Astrocyte (in vitro differentiated cells and primary cell): Measurements from ENCODE around the gene BRINP1.

Source experiments
- EZH2 ChIP-seq: IDR thresholded peaks from 2 replicates; pipeline ENCODE4 v1.6.1; 2012; ENCODE audit warnings: mild to moderate bottlenecking, low read length, inconsistent platforms; ENCODE audit not compliant: insufficient read depth
- TF ChIP-seq, protein P1 (sequence below): IDR thresholded peaks from 2 replicates; pipeline ENCODE4 v1.5.1; 2011; ENCODE audit warnings: low read depth, mild to moderate bottlenecking, inconsistent platforms, low read length, moderate library complexity; ENCODE audit not compliant: insufficient read depth

GRCh38 chr9:119310741-119311140 is 58.5 kb downstream of the BRINP1 start:
- TF ChIP-seq, protein P1, sequence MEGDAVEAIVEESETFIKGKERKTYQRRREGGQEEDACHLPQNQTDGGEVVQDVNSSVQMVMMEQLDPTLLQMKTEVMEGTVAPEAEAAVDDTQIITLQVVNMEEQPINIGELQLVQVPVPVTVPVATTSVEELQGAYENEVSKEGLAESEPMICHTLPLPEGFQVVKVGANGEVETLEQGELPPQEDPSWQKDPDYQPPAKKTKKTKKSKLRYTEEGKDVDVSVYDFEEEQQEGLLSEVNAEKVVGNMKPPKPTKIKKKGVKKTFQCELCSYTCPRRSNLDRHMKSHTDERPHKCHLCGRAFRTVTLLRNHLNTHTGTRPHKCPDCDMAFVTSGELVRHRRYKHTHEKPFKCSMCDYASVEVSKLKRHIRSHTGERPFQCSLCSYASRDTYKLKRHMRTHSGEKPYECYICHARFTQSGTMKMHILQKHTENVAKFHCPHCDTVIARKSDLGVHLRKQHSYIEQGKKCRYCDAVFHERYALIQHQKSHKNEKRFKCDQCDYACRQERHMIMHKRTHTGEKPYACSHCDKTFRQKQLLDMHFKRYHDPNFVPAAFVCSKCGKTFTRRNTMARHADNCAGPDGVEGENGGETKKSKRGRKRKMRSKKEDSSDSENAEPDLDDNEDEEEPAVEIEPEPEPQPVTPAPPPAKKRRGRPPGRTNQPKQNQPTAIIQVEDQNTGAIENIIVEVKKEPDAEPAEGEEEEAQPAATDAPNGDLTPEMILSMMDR = no peak
- TF ChIP-seq EZH2 = no peak
